Esophagus squamous epithelium (tissue), 4 donors: ENCODE measurements around the gene IL34.

Experiments
- CTCF ChIP-seq, 6 experiments: fragments of 450-650 bp in 4 of 6; fragments of 200-600 bp in 2 of 6; sonication (generic) in 2 of 6; IDR thresholded peaks; one replicate each; pipeline ENCODE4 v1.5.1; 2016 to 2019; ENCODE audit warnings: antibody characterized with exemption in 6 of 6, mild to moderate bottlenecking in 4 of 6, moderate library complexity in 4 of 6
- POLR2A ChIP-seq, 4 donors: fragments of 450-650 bp; IDR thresholded peaks; one replicate each; pipeline ENCODE4 v1.6.1; 2017; ENCODE audit warnings: antibody characterized with exemption in 4 of 4, mild to moderate bottlenecking in 4 of 4, moderate library complexity in 3 of 4

DNA sequence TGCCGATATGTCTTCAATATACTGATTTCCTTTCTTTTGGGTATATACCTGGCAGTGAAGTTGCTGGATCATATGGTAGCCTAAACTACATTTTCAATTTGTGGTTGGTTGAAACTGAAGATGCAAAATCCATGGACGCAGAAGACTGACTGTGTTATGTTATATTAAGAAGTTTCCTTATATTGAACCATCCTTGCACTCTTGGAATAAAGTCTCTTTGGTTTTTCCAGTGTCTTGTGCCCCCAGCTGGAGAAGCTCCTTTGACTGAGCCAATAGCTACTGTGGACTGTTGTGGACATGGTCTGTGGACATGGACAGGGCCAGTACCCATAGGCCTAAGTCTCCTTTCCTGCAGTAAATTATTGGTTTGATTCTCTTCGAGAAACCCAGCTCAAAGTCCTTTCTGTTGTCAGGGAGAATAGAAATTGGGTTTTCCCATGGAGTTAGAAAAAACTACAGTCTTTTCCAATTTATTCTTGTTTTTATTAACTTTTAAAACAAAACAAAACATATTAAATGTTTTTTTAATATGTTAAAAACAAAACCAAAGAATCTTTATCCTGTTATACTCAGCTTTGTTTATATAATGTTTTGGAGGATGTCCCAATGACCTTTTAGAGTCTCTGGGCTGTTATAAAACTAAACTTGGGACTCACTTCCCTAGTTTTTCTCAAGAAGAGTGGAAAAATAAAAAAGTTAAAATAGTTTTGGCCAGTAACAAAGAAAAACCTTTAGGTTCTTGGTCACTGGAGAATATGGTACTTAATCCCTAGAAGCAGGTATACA is 15.2 kb upstream of the IL34 start:
- TF ChIP-seq CTCF (IDR thresholded peaks at IDR 0.05) (no peak), POLR2A (IDR thresholded peaks at IDR 0.05) (no peak)
